Measurements from ENCODE around the gene ZNRF2. TPM values are rescaled to one million over a fixed set of nuclear protein-coding genes. Genes with fewer than 3 reads are reported as not detected.

ZNRF2 gene
- total and polyA plus RNA-seq, 2 of the 13 experiments (the other 11 are each of a cell fraction or from before 2014, with no cell fraction given), result 3.5 to 7.7 TPM

GRCh38 chr7:30323006-30323355, 38.6 kb downstream of the ZNRF2 start:
- no peak overlapping the region for H3K4me3 ChIP-seq (replicated peaks in 1 of 3; ENCODE audit: insufficient read depth in 1 of 3, low read depth in 2 of 3, low read length in 3 of 3)
- no peaks in the 10 kb centered on the region for H3K27me3 ChIP-seq (ENCODE audit: control insufficient read depth in 1 of 2, insufficient read depth in 2 of 2, low read length in 2 of 2)
- ChIA-PET CTCF (ENCODE audit: low intra/inter-chr PET ratio, low total read pairs) (no interaction called here), POLR2A (no interaction called here)
- intact Hi-C loops (cut with micrococcal nuclease; ENCODE audit: unreplicated experiment) (no loop called here), in situ Hi-C loops (cut with HindIII; ENCODE audit: extremely low pct_ligation_motif_present, low pct_unique_long_range_greater_than_20kb) (no loop called here)
- ATAC-seq, result no peak
- no TSS peak for BruUV-seq (replicated peaks)
- no peak overlapping the region for H2AFZ ChIP-seq (ENCODE audit: low read length)
- no peak overlapping the region for H3K27ac ChIP-seq (ENCODE audit: extremely low read length, insufficient read depth, low read length)
- no peak for FAIRE-seq
- no peak overlapping the region for H3K4me2 ChIP-seq (ENCODE audit: low read depth, low read length)
- 97% methylated on average over 2 of the region's 2 CpGs for WGBS (ENCODE audit: low lambda C conversion rate)
- no peak for DNase-seq (ENCODE audit: low spot score)
- H4K20me1 ChIP-seq (ENCODE audit: insufficient read depth, low read length), result no peaks in the 10 kb centered on the region
- H3K79me2 ChIP-seq (ENCODE audit: insufficient read depth, low read length), result peaks cover 27% of the 10 kb centered on the region
- H3K36me3 ChIP-seq (replicated peaks in 1 of 2; ENCODE audit: control insufficient read depth in 1 of 2, insufficient read depth in 2 of 2, low read length in 2 of 2), result peaks cover 0 to 3% of the 10 kb centered on the region in 2 experiments; a peak in 1 of 5 replicates
- H3K9me3 ChIP-seq (ENCODE audit: low read length), result no peaks in the 10 kb centered on the region
- no peak overlapping the region for H3K9ac ChIP-seq (ENCODE audit: insufficient read depth, low read depth, low read length)
- peaks cover 15% of the 10 kb centered on the region for H3K4me1 ChIP-seq (ENCODE audit: insufficient read depth, low read length)
- TF ChIP-seq ZNF713 (CRISPR knock-in tag; IDR thresholded peaks at IDR 0.05), result no peak
- no peak for TF ChIP-seq ZNF766 (CRISPR knock-in tag; IDR thresholded peaks at IDR 0.05; ENCODE audit: borderline replicate concordance)
- TF ChIP-seq TFE3 (CRISPR knock-in tag; IDR thresholded peaks at IDR 0.05), result no peak
- TF ChIP-seq ZNF768 (CRISPR knock-in tag; IDR thresholded peaks at IDR 0.05), result no peak
- no peak for TF ChIP-seq GLMP (CRISPR knock-in tag; IDR thresholded peaks at IDR 0.05; ENCODE audit: borderline replicate concordance)
- TF ChIP-seq ZNF496 (CRISPR knock-in tag; IDR thresholded peaks at IDR 0.05; ENCODE audit: insufficient replicate concordance), result no peak
- TF ChIP-seq RCOR2 (CRISPR knock-in tag; IDR thresholded peaks at IDR 0.05), result no peak
- TF ChIP-seq KLF12 (CRISPR knock-in tag; IDR thresholded peaks at IDR 0.05; ENCODE audit: borderline replicate concordance), result no peak
- TF ChIP-seq THYN1 (CRISPR knock-in tag; IDR thresholded peaks at IDR 0.05; ENCODE audit: borderline replicate concordance, low read depth), result no peak
- no peak for TF ChIP-seq CENPBD1 (CRISPR knock-in tag; IDR thresholded peaks at IDR 0.05; ENCODE audit: borderline replicate concordance, low read depth)
- TF ChIP-seq U2AF1 (optimal IDR thresholded peaks at IDR 0.05; ENCODE audit: low read depth, low read length), result no peak
- TF ChIP-seq ZNF230 (CRISPR knock-in tag; IDR thresholded peaks at IDR 0.05), result no peak
- no peak for TF ChIP-seq KDM4B (CRISPR knock-in tag; IDR thresholded peaks at IDR 0.05)
- no peak for TF ChIP-seq ZNF414 (CRISPR knock-in tag; IDR thresholded peaks at IDR 0.05)
- no peak for TF ChIP-seq ZZZ3 (CRISPR knock-in tag; IDR thresholded peaks at IDR 0.05; ENCODE audit: borderline replicate concordance)
- TF ChIP-seq GPN1 (CRISPR knock-in tag; IDR thresholded peaks at IDR 0.05; ENCODE audit: borderline replicate concordance), result no peak
- TF ChIP-seq THAP8 (CRISPR knock-in tag; IDR thresholded peaks at IDR 0.05; ENCODE audit: borderline replicate concordance), result no peak
- no peak for TF ChIP-seq ATAD3A (CRISPR knock-in tag; IDR thresholded peaks at IDR 0.05)

All from HepG2 (cell line).